ENCODE data around the gene FBXL3.

The FBXL3 gene

GRCh38 chr13:76994281-76994680, 32.7 kb downstream of the FBXL3 start:
- no peak for DNase-seq (ENCODE audit: low read depth in 1 of 2, low spot score in 1 of 2)
- TF ChIP-seq, protein P1, sequence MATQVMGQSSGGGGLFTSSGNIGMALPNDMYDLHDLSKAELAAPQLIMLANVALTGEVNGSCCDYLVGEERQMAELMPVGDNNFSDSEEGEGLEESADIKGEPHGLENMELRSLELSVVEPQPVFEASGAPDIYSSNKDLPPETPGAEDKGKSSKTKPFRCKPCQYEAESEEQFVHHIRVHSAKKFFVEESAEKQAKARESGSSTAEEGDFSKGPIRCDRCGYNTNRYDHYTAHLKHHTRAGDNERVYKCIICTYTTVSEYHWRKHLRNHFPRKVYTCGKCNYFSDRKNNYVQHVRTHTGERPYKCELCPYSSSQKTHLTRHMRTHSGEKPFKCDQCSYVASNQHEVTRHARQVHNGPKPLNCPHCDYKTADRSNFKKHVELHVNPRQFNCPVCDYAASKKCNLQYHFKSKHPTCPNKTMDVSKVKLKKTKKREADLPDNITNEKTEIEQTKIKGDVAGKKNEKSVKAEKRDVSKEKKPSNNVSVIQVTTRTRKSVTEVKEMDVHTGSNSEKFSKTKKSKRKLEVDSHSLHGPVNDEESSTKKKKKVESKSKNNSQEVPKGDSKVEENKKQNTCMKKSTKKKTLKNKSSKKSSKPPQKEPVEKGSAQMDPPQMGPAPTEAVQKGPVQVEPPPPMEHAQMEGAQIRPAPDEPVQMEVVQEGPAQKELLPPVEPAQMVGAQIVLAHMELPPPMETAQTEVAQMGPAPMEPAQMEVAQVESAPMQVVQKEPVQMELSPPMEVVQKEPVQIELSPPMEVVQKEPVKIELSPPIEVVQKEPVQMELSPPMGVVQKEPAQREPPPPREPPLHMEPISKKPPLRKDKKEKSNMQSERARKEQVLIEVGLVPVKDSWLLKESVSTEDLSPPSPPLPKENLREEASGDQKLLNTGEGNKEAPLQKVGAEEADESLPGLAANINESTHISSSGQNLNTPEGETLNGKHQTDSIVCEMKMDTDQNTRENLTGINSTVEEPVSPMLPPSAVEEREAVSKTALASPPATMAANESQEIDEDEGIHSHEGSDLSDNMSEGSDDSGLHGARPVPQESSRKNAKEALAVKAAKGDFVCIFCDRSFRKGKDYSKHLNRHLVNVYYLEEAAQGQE (IDR thresholded peaks at IDR 0.05; ENCODE audit: insufficient replicate concordance, low read depth): no peak
- TF ChIP-seq, protein P2, sequence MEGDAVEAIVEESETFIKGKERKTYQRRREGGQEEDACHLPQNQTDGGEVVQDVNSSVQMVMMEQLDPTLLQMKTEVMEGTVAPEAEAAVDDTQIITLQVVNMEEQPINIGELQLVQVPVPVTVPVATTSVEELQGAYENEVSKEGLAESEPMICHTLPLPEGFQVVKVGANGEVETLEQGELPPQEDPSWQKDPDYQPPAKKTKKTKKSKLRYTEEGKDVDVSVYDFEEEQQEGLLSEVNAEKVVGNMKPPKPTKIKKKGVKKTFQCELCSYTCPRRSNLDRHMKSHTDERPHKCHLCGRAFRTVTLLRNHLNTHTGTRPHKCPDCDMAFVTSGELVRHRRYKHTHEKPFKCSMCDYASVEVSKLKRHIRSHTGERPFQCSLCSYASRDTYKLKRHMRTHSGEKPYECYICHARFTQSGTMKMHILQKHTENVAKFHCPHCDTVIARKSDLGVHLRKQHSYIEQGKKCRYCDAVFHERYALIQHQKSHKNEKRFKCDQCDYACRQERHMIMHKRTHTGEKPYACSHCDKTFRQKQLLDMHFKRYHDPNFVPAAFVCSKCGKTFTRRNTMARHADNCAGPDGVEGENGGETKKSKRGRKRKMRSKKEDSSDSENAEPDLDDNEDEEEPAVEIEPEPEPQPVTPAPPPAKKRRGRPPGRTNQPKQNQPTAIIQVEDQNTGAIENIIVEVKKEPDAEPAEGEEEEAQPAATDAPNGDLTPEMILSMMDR (IDR thresholded peaks at IDR 0.05; ENCODE audit: insufficient read depth, low read length): no peak
- TF ChIP-seq POLR2AphosphoS5 (IDR thresholded peaks at IDR 0.05; ENCODE audit: low read depth) (no peak), SPI1 (IDR thresholded peaks at IDR 0.05; ENCODE audit: borderline replicate concordance, low read depth) (no peak), GABPA (IDR thresholded peaks at IDR 0.05; ENCODE audit: low read depth) (no peak)
- H3K4me3 ChIP-seq (replicated peaks; ENCODE audit: insufficient read depth, low read length): no peak overlapping the region
- no peaks in the 10 kb centered on the region for H3K27me3 ChIP-seq (ENCODE audit: insufficient read depth, poor library complexity, severe bottlenecking)
- H3K27ac ChIP-seq (replicated peaks): no peak overlapping the region

GRCh38 chr13:76993473-76993872, 33.5 kb downstream of the FBXL3 start:
- Histone ChIP-seq H3K27ac (replicated peaks) (no peak overlapping the region), H3K4me3 (replicated peaks; ENCODE audit: insufficient read depth, low read length) (no peak overlapping the region), H3K27me3 (ENCODE audit: insufficient read depth, poor library complexity, severe bottlenecking) (no peaks in the 10 kb centered on the region)
- DNase-seq (ENCODE audit: low read depth in 1 of 2, low spot score in 1 of 2): no peak
- TF ChIP-seq, protein P2 (IDR thresholded peaks at IDR 0.05; ENCODE audit: insufficient read depth, low read length): no peak
- TF ChIP-seq, protein P1 (IDR thresholded peaks at IDR 0.05; ENCODE audit: insufficient replicate concordance, low read depth): no peak
- TF ChIP-seq SPI1 (IDR thresholded peaks at IDR 0.05; ENCODE audit: borderline replicate concordance, low read depth): no peak
- no peak for TF ChIP-seq GABPA (IDR thresholded peaks at IDR 0.05; ENCODE audit: low read depth)
- TF ChIP-seq POLR2AphosphoS5 (IDR thresholded peaks at IDR 0.05; ENCODE audit: low read depth): no peak

DNA sequence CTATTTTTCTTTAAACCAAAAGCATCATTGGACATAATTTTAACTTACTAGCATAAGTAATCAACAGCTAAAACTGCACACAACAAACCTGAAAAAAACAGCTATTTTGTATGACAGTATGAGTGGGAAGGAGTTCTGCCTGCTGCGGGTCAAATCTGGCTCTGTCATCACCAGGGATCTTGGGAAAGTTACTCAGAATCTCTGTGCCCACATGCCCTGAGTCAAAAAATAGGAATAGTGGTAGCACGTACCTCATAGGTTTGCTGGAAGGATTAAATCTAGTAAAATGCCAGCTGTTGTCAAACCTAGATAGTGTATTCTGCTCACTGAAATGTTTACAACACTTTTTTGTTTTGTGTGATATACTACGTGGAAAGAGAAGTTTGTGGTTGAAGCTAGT, 33.9 kb downstream of the FBXL3 start:
- Histone ChIP-seq H3K4me3 (replicated peaks; ENCODE audit: insufficient read depth, low read length) (peak overlapping the region; percentile 61), H3K27me3 (ENCODE audit: insufficient read depth, poor library complexity, severe bottlenecking) (no peaks in the 10 kb centered on the region), H3K27ac (replicated peaks) (no peak overlapping the region; the same call in 1 of the 2 replicates)
- TF ChIP-seq POLR2AphosphoS5 (IDR thresholded peaks at IDR 0.05; ENCODE audit: low read depth) (no peak), GABPA (IDR thresholded peaks at IDR 0.05; ENCODE audit: low read depth) (no peak), SPI1 (IDR thresholded peaks at IDR 0.05; ENCODE audit: borderline replicate concordance, low read depth) (no peak)
- TF ChIP-seq, protein P2 (IDR thresholded peaks at IDR 0.05; ENCODE audit: insufficient read depth, low read length): no peak
- TF ChIP-seq, protein P1 (IDR thresholded peaks at IDR 0.05; ENCODE audit: insufficient replicate concordance, low read depth): no peak
- DNase-seq (ENCODE audit: low read depth in 1 of 2, low spot score in 1 of 2): no peak
